GM12864 (cell line): ENCODE data around the gene RLF.
"Not testable (repeated sequence)": the region's sequence is repeated elsewhere in the genome, so short reads cannot be mapped to it uniquely, and the experiment has no call there.

Experiments used
- DNase-seq: peaks from one replicate; pipeline ENCODE4 v3.0.0-alpha.2; 2011; ENCODE audit warnings: low read depth
- H3K4me3 ChIP-seq: 2 replicates; pipeline ENCODE4 v1.5.1; 2011; ENCODE audit warnings: mild to moderate bottlenecking, low read depth, low read length, control low read depth
- CTCF ChIP-seq: IDR thresholded peaks from 2 replicates; pipeline ENCODE4 v1.5.1; 2011; ENCODE audit warnings: low read depth, mild to moderate bottlenecking, moderate library complexity, low read length, control low read depth, inconsistent platforms; ENCODE audit errors: missing control alignments

The RLF gene

DNA sequence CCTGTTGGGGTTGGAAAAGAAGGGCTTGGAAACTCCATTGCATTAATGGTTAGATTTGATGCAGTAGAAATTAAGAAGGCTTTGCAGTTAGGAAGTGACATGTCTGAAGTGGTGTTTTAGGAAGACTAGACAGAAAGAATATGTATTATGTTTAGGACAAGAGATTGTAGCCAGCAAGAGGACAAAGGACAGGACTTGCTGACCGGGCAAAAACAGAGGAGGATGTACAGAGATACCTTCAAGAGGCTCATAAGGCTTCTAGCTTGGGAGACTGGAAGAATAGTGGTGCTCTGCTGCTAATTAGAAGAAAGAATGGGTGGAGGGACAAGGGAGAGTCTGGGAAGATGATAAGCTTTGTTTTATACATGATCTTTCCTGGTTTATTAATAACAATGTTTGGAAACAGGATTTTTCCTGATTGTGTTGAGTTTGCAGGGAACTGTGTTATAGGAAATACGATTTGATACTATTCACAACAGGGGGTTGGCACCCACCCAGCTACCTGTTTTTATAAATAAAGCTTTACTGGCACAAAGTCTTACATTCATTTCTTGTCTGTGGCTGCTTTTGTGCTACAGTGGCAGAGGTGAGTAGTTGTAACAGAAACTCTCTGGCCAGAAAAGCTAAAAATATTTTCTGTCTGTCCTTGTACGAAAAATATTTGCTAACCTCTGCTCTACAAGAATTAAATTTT, 49.5 kb downstream of the RLF start:
- H3K4me3 ChIP-seq, result no peak overlapping the region
- DNase-seq, result no peak
- TF ChIP-seq CTCF, result no peak

DNA sequence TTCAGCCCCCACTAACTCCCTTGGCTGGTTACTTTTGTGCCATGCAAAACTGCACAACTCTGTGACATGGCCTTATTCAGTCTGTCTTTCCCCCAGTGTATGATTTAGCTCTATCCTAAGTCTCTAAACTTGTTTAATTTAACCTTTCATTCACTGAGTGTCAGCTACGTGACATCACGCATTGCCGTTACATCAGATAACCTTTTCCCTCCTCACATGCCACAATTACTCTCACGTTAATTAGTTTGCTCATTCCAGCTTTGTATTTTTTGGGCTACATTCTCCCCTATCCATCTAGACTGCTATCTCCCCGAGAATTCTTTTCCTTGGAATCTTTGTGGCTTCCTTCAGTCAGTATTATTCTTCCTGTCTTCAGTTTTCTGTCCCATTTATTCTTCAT, 57.1 kb downstream of the RLF start:
- H3K4me3 ChIP-seq, result no peak overlapping the region
- no peak for TF ChIP-seq CTCF
- DNase-seq, result no peak

- not testable (repeated sequence) for DNase-seq, H3K4me3 ChIP-seq
Measured at GRCh38 chr1:40221471-40221905, 60.3 kb downstream of the RLF start.

DNA sequence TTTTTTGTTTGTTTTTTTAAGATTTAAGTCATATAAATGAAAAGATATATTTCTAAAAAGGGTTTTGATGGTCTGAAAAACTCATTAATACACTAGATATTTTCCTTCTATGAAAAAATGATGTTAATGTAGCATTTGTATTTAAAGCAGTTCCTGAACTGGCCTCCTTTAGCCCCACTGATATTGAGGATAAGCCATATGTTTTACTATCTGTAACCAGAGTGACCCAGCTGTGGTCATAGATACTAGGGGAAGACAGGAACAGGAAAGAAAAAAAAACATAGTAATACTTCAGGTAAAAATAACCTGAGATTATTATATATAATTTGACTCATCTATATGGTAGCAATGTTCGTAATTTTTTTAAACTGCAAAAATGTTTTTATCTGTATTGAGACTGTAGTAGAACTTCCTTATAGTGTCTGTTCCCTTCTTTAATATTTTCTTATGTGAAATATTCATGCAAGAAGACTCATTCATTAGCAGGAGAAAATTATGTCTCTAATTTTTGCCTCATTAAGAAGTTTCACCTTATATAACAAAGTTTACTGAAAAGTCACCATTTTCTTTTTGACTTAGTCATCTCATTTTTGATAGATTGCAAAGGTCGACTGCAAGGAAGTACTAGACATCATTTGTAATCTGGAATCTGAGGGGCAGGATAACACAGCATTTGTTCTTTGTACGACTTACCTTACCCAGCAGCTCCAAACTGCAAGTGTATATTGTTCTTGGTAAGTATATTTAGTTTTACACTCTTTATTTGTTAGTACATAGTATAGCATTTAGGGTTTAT, 61.0 kb downstream of the RLF start:
- TF ChIP-seq CTCF, result no peak
- H3K4me3 ChIP-seq, result no peak overlapping the region
- no peak for DNase-seq

GRCh38 chr1:40224040-40224439, 62.9 kb downstream of the RLF start:
- H3K4me3 ChIP-seq, result no peak overlapping the region
- no peak for TF ChIP-seq CTCF
- no peak for DNase-seq

DNA sequence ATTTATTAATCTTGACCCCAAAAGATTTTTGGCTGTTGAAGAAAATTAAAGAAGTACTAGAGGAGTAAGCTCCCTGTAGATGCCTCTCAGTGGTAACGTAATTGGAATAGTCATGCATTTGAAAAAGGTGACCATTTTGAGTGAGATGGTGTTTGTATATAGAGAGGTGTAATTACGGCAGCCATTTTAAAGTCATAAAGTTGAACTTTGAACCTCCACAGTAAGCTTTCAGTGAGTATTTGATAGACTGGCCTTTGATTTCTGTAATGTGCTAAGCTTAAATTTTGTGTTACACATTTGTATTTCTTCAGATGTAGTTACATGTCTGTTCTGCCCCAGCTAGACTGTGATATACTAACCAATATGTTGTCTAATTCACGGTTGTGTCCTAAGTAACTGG, 65.0 kb downstream of the RLF start:
- no peak overlapping the region for H3K4me3 ChIP-seq
- TF ChIP-seq CTCF, result no peak

GRCh38 chr1:40232444-40232843, 71.3 kb downstream of the RLF start:
- no peak for TF ChIP-seq CTCF
- H3K4me3 ChIP-seq, result no peak overlapping the region
- peak; percentile 98 for DNase-seq

More for the DNA sequence above, 65.0 kb downstream of the RLF start:
- no peak for DNase-seq
